Naive thymus-derived CD8-positive, alpha-beta T cell (primary cell): ENCODE results near the gene ALKAL2. TPM values are rescaled to one million over a fixed set of nuclear protein-coding genes. Genes with fewer than 3 reads are reported as not detected.

Experiments
- ATAC-seq, 2 donors: fragments of 150-1000 bp; cut with Tn5 transposase in 1 of 2; sonication (Bioruptor Pico), chemical (Tn5 transposase) in 1 of 2; 1 replicate in 1 of 2; 2 replicates in 1 of 2; pipeline ENCODE4 v1.10.0; 2021; ENCODE audit warnings: mild to moderate bottlenecking in 2 of 2, moderate library complexity in 2 of 2
- POLR2A ChIA-PET: fragments of 350-600 bp; sonication (Branson Sonifier 250); formaldehyde crosslinking; loops from one replicate; lab custom pipeline; 2021; ENCODE audit warnings: antibody characterized with exemption; lab: Charles Lee
- DNase-seq, 10 donors: peaks; one replicate each; pipeline versions ENCODE4 v3.0.0 to v3.0.0-alpha.2; 2020 to 2022
- H3K27ac Mint-ChIP-seq, 10 donors: one replicate each; pipeline ENCODE4 v1.8.0; 2020 to 2022; ENCODE audit warnings: mild to moderate bottlenecking in 10 of 10, mixed read lengths in 10 of 10, moderate library complexity in 4 of 10, inconsistent platforms in 1 of 10
- H3K27me3 Mint-ChIP-seq, 5 donors: one replicate each; pipeline ENCODE4 v1.8.0; 2021 to 2022; ENCODE audit warnings: mixed read lengths in 5 of 5
- H3K36me3 Mint-ChIP-seq, 3 donors: one replicate each; pipeline ENCODE4 v1.8.0; 2020 to 2022; ENCODE audit warnings: mixed read lengths in 3 of 3, mild to moderate bottlenecking in 2 of 3, inconsistent platforms in 1 of 3
- H3K4me1 Mint-ChIP-seq, 4 donors: one replicate each; pipeline ENCODE4 v1.8.0; 2021 to 2022; ENCODE audit warnings: mixed read lengths in 4 of 4
- H3K4me3 Mint-ChIP-seq, 10 donors: one replicate each; pipeline ENCODE4 v1.8.0; 2020 to 2022; ENCODE audit warnings: mild to moderate bottlenecking in 10 of 10, mixed read lengths in 10 of 10, moderate library complexity in 6 of 10, inconsistent platforms in 1 of 10
- H3K9me3 Mint-ChIP-seq, 9 donors: one replicate each; pipeline ENCODE4 v1.8.0; 2020 to 2022; ENCODE audit warnings: mixed read lengths in 9 of 9, mild to moderate bottlenecking in 3 of 9, inconsistent platforms in 1 of 9, moderate library complexity in 1 of 9
- polyA plus RNA-seq, 3 donors: library from polyadenylated mRNA; unstranded; fragments of 300-500 nt; fragmentation: Illumina TruSeq; gene quantifications; one replicate each; pipeline ENCODE4 v1.2.3, GENCODE V29; 2021
- total RNA-seq, 8 experiments: library from RNA in 2 of 8; stranded (reverse) in 2 of 8; gene quantifications; one replicate each; pipeline ENCODE4 v1.2.3 and lab custom pipeline; 2021 to 2026

Gene ALKAL2
- total and polyA plus RNA-seq, 5 experiments from 2014 or later, result 0.24 to 0.54 TPM; not detected in 3

- POLR2A ChIA-PET, result interaction anchor here (0.6 kb wide), 1 partner anchor 10 kb away, joined by 3 read pairs; no protein-coding TSS in a partner anchor
- Mint-ChIP-seq H3K4me3 (no peak overlapping the region), H3K9me3 (no peaks in the 10 kb centered on the region), H3K27me3 (no peaks in the 10 kb centered on the region), H3K36me3 (peaks cover 0 to 72% (median 15%) of the 10 kb centered on the region in 3 donors), H3K4me1 (peaks cover 0 to 8% (median 6%) of the 10 kb centered on the region in 4 donors), H3K27ac (no peak overlapping the region)
- ATAC-seq (no peak), DNase-seq (no peak)
Observed at GRCh38 chr2:279956-280649, 7.8 kb downstream of the ALKAL2 start.

DNA sequence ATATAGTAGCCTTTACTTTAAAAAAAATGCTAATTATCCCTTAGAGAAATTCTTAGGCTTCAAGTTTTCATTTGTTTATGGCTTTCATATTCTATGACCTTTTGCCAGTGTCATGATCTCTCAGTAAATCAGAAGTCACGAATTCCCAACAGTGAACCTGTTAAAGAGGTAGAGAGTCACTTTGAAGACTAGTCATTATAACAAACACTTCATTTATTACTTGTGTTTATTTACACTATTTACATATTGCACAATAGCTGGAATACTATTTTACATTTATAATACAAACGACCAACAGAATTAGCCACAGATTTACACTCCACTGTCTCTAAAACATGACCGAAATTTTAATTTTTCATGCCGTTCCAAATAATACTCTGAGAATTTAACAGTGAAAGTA lies 8.5 kb downstream of the ALKAL2 start:
- H3K9me3 Mint-ChIP-seq, result no peaks in the 10 kb centered on the region
- DNase-seq (no peak), ATAC-seq (no peak)
- H3K36me3 Mint-ChIP-seq, result peaks cover 0 to 77% (median 18%) of the 10 kb centered on the region in 3 donors
- no peak overlapping the region for H3K4me3 Mint-ChIP-seq
- POLR2A ChIA-PET, result no interaction called here
- H3K27me3 Mint-ChIP-seq, result no peaks in the 10 kb centered on the region
- H3K4me1 Mint-ChIP-seq, result peaks cover 4 to 9% (median 8%) of the 10 kb centered on the region in 4 donors
- no peak overlapping the region for H3K27ac Mint-ChIP-seq

DNA sequence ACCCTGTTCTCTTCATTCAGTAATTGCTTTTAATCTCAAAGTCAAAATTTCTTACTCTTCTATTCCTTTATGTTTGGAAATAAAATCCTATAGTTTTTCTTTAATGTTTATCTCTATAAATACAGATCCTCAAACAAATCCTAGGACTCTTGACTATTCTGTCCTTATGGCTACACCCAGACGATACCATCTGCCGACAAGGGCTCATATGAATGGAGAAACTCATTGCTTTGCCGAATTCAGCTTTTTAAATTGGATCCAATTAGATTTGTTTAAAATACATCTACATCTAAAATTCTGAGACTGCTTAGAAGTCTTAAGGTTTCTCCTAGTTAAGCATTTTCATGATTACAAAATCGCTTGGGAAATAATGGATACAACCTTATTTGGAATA lies 9.0 kb downstream of the ALKAL2 start:
- ATAC-seq, result no peak
- POLR2A ChIA-PET, result interaction anchor here (1.3 kb wide), 1 partner anchor 15 kb away, joined by 3 read pairs; the partner anchor contains the start of gene SH3YL1
- DNase-seq, result no peak
- Mint-ChIP-seq H3K4me3 (no peak overlapping the region), H3K4me1 (peaks cover 6 to 10% (median 9%) of the 10 kb centered on the region in 4 donors), H3K36me3 (peaks cover 0 to 82% (median 20%) of the 10 kb centered on the region in 3 donors), H3K9me3 (no peaks in the 10 kb centered on the region), H3K27me3 (no peaks in the 10 kb centered on the region), H3K27ac (no peak overlapping the region)

GRCh38 chr2:278312-278926 lies 9.5 kb downstream of the ALKAL2 start:
- Mint-ChIP-seq H3K4me1 (peaks cover 7 to 11% (median 9%) of the 10 kb centered on the region in 4 donors), H3K27me3 (no peaks in the 10 kb centered on the region), H3K36me3 (peaks cover 0 to 83% (median 20%) of the 10 kb centered on the region in 3 donors), H3K4me3 (no peak overlapping the region), H3K27ac (peak overlapping the region in 1 of 10 donors; percentile 65), H3K9me3 (no peaks in the 10 kb centered on the region)
- ATAC-seq (no peak), DNase-seq (no peak)
- POLR2A ChIA-PET, result interaction anchor here (1.3 kb wide), 1 partner anchor 15 kb away, joined by 3 read pairs; the partner anchor contains the start of gene SH3YL1

- Mint-ChIP-seq H3K9me3 (no peaks in the 10 kb centered on the region), H3K4me3 (no peak overlapping the region), H3K4me1 (peaks cover 13 to 32% (median 27%) of the 10 kb centered on the region in 4 donors), H3K27me3 (no peaks in the 10 kb centered on the region), H3K27ac (peak overlapping the region in 1 of 10 donors; percentile 24), H3K36me3 (peaks cover 0 to 88% (median 22%) of the 10 kb centered on the region in 3 donors)
- DNase-seq (no peak), ATAC-seq (no peak)
- POLR2A ChIA-PET, result no interaction called here
Observed at GRCh38 chr2:275466-275865, 12.4 kb downstream of the ALKAL2 start.

GRCh38 chr2:274503-274902 lies 13.4 kb downstream of the ALKAL2 start:
- Mint-ChIP-seq H3K27ac (peak overlapping the region in 6 of 10 donors; percentile 11 to 79 (median 50)), H3K9me3 (no peaks in the 10 kb centered on the region), H3K27me3 (no peaks in the 10 kb centered on the region), H3K4me3 (no peak overlapping the region), H3K36me3 (peaks cover 0 to 84% (median 19%) of the 10 kb centered on the region in 3 donors), H3K4me1 (peaks cover 22 to 41% (median 36%) of the 10 kb centered on the region in 4 donors)
- POLR2A ChIA-PET, result interaction anchor here (0.9 kb wide), 1 partner anchor 11 kb away, joined by 3 read pairs; the partner anchor contains the start of gene SH3YL1
- DNase-seq (no peak), ATAC-seq (no peak)

DNA sequence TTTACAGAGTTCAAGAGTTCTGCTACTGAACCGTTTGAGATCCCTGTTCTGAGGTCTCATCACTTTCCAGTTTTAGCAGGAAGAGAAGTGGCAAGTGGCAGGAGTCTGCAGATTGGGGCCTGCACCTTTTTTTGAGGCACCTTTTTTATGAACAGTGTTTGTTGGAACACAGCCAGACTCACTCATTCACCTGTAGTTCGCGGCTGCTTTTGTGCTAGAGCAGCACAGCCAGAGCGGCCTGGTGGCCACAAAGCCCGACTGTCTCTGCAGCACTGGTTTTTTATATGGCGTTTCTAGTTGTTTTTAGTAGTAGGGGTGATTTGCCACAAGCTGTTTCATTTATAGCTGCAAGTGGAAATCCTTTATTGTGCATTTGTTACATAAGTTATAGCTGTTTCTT lies 14.6 kb downstream of the ALKAL2 start:
- H3K27ac Mint-ChIP-seq, result peak overlapping the region in 4 of 10 donors; percentile 43 to 56 (median 50)
- no peaks in the 10 kb centered on the region for H3K27me3 Mint-ChIP-seq
- ATAC-seq (peak; percentile 43 to 52), DNase-seq (peak in 2 of 10 donors; percentile 16 to 36)
- POLR2A ChIA-PET, result no interaction called here
- peaks cover 27 to 51% (median 46%) of the 10 kb centered on the region in 4 donors for H3K4me1 Mint-ChIP-seq
- peaks cover 0 to 73% (median 19%) of the 10 kb centered on the region in 3 donors for H3K36me3 Mint-ChIP-seq
- no peaks in the 10 kb centered on the region for H3K9me3 Mint-ChIP-seq
- peak overlapping the region in 1 of 10 donors; percentile 4 for H3K4me3 Mint-ChIP-seq

- no peak for ATAC-seq
- POLR2A ChIA-PET, result no interaction called here
- DNase-seq, result no peak
- Mint-ChIP-seq H3K36me3 (peaks cover 0 to 70% (median 11%) of the 10 kb centered on the region in 3 donors), H3K27ac (peak overlapping the region in 1 of 10 donors; percentile 62), H3K4me3 (peak overlapping the region in 1 of 10 donors; percentile 14), H3K9me3 (no peaks in the 10 kb centered on the region), H3K4me1 (peaks cover 37 to 63% (median 59%) of the 10 kb centered on the region in 4 donors), H3K27me3 (no peaks in the 10 kb centered on the region)
Observed at GRCh38 chr2:271917-272316, 16.0 kb downstream of the ALKAL2 start.

DNA sequence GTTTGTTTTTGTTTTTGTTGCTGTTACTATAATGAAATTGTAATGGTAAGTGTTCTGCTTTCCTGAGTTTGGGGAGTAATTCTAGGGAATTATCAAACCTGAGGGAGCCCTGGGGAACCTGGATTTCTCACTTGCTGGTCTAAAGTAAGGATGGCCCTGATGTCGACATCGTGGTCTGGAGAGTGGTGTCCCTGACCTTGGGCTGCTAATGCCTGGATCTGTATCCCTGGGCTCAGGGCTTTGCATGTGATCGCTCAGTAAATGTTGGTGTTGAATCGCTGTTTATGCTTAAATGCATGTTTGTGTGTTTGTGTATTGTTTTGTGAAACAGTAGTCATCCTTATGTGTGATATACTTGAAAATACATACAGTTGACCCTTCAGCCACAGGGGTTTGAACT lies 17.0 kb downstream of the ALKAL2 start:
- ATAC-seq, result no peak
- H3K27ac Mint-ChIP-seq, result peak overlapping the region in 4 of 10 donors; percentile 34 to 76 (median 58)
- H3K4me3 Mint-ChIP-seq, result peak overlapping the region in 2 of 10 donors; percentile 12 to 19
- H3K27me3 Mint-ChIP-seq, result no peaks in the 10 kb centered on the region
- peaks cover 0 to 63% (median 11%) of the 10 kb centered on the region in 3 donors for H3K36me3 Mint-ChIP-seq
- peaks cover 37 to 70% (median 65%) of the 10 kb centered on the region in 4 donors for H3K4me1 Mint-ChIP-seq
- H3K9me3 Mint-ChIP-seq, result no peaks in the 10 kb centered on the region
- DNase-seq, result no peak
- POLR2A ChIA-PET, result no interaction called here

- H3K36me3 Mint-ChIP-seq, result peaks cover 0 to 53% (median 9%) of the 10 kb centered on the region in 3 donors
- peaks cover 0 to 1% (median 0%) of the 10 kb centered on the region in 5 donors for H3K27me3 Mint-ChIP-seq
- H3K4me1 Mint-ChIP-seq, result peaks cover 37 to 73% (median 69%) of the 10 kb centered on the region in 4 donors
- ATAC-seq (no peak), DNase-seq (no peak)
- POLR2A ChIA-PET, result no interaction called here
- peak overlapping the region in 2 of 10 donors; percentile 9 to 47 for H3K4me3 Mint-ChIP-seq
- peak overlapping the region in 3 of 10 donors; percentile 12 to 85 (median 76) for H3K27ac Mint-ChIP-seq
- H3K9me3 Mint-ChIP-seq, result no peaks in the 10 kb centered on the region
Observed at GRCh38 chr2:269356-270030, 18.4 kb downstream of the ALKAL2 start.

GRCh38 chr2:268323-268722 lies 19.6 kb downstream of the ALKAL2 start:
- H3K27ac Mint-ChIP-seq, result no peak overlapping the region
- POLR2A ChIA-PET, result no interaction called here
- no peak overlapping the region for H3K4me3 Mint-ChIP-seq

More at GRCh38 chr2:268323-268722, 19.6 kb downstream of the ALKAL2 start:
- Mint-ChIP-seq H3K36me3 (peaks cover 0 to 44% (median 5%) of the 10 kb centered on the region in 3 donors), H3K4me1 (peaks cover 35 to 72% (median 66%) of the 10 kb centered on the region in 4 donors), H3K9me3 (no peaks in the 10 kb centered on the region), H3K27me3 (peaks cover 0 to 1% (median 0%) of the 10 kb centered on the region in 5 donors)
- ATAC-seq (no peak), DNase-seq (no peak)
